Psoas muscle (tissue), 8 donors: Measurements from ENCODE around the gene AGMO. TPM values are rescaled to one million over a fixed set of nuclear protein-coding genes. Genes with fewer than 3 reads are reported as not detected.

ENCODE experiments used
- ATAC-seq, 4 donors: fragments of 200-7000 bp; cut with Tn5 transposase; one replicate each; pipeline ENCODE4 v1.9.1; 2020; ENCODE audit warnings: moderate library complexity in 3 of 4, mild to moderate bottlenecking in 2 of 4
- DNase-seq, 2 donors: peaks; one replicate each; pipeline ENCODE4 v3.0.0-alpha.2; 2020
- H3K27ac ChIP-seq: fragments of 200-600 bp; one replicate; pipeline ENCODE4 v1.8.0; 2022
- H3K27me3 ChIP-seq, 3 donors: fragments of 200-600 bp in 1 of 3; one replicate each; pipeline versions ENCODE4 v1.6.1 to v1.8.0; 2013 to 2022; ENCODE audit warnings: low read length in 2 of 3, mild to moderate bottlenecking in 2 of 3, moderate library complexity in 1 of 3; ENCODE audit not compliant: insufficient read depth in 3 of 3
- H3K36me3 ChIP-seq, 2 donors: fragments of 200-600 bp in 1 of 2; one replicate each; pipeline versions ENCODE4 v1.6.1 to v1.8.0; 2013 to 2022; ENCODE audit warnings: low read depth in 1 of 2, mild to moderate bottlenecking in 1 of 2, moderate library complexity in 1 of 2; ENCODE audit not compliant: insufficient read depth in 1 of 2
- H3K4me1 ChIP-seq: fragments of 200-600 bp; one replicate; pipeline ENCODE4 v1.8.0; 2022
- H3K4me3 ChIP-seq: fragments of 200-600 bp; one replicate; pipeline ENCODE4 v1.8.0; 2022; ENCODE audit warnings: mild to moderate bottlenecking
- H3K9me3 ChIP-seq: fragments of 200-600 bp; one replicate; pipeline ENCODE4 v1.8.0; 2022
- WGBS, 3 donors: extraction: QIAGEN DNeasy Blood & Tissue Kit; methylation state at CpG; one replicate each; pipeline versions ENCODE4 v1.1.6 to v1.1.7; 2013; 5-methylcytosine and 5-hydroxymethylcytosine counted together
- intact Hi-C, 2 donors: fragments of 100-400 bp; cut with DNase I; formaldehyde crosslinking; loops; one replicate each; pipeline versions ENCODE4 v1.11.0 to v1.14.2; 2022
- polyA plus RNA-seq, 3 donors: library from polyadenylated mRNA; stranded (reverse); fragments of 200-250 nt; gene quantifications; one replicate each; pipeline ENCODE4 v1.2.3, GENCODE V29; 2013
- total RNA-seq, 4 donors: library from RNA; stranded (reverse); fragmentation: NEBNext Ultra II Directional in 2 of 4; extraction: Animal tissue kit (Norgen Biotek cat#: 25700) in 2 of 4; gene quantifications; one replicate each; pipeline versions ENCODE4 v1.2.1 to v1.2.4, GENCODE V29; 2021 to 2023
- TF ChIP-seq, protein P1 (sequence below): fragments of 200-600 bp; IDR thresholded peaks from one replicate; pipeline ENCODE4 v1.8.0; 2022; ENCODE audit warnings: antibody characterized with exemption
- donor health status: healthy with polysubstance abuse.
- donor health status: DM: no; HTN: no; CAD: no; lungs with moderate emphysema.
- donor health status: Bipolar disorder and iron deficiency.
- donor health status: healthy.
- donor health status: DM: yes; HTN: yes; CAD: no.
- donor health status: DM: no; HTN: no; CAD: no.
- donor health status: DM: no; HTN: no; CAD: no.
- donor health status: DM: yes; HTN: yes; CAD: no.

AGMO gene
- total and polyA plus RNA-seq, 7 donors = 0.13 to 0.54 (median 0.36) TPM; not detected in 1

DNA sequence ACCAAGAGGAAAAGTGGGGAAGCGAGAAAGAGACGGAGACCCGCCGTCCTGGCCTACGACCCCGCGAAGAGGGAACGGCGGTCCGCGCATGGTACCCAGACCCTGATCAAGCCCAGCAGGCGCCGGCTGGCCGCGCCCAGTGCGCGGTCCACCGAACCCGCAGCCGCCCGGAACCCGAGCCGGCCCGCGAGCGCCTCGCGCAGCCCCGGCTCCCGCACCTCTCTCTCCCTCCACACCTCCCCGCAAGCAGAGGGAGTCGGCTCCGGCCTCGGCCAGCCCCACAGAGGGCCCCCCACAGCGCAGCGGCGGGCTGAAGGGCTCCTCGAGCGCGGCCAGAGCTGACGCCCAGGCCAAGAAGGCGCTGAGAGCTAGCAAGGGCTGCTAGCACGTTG, 164.7 kb downstream of the AGMO start:
- 95 to 98% (median 97%) methylated on average over 32 to 43 of the region's 43 CpGs for WGBS, 3 donors
- TF ChIP-seq, protein P1, sequence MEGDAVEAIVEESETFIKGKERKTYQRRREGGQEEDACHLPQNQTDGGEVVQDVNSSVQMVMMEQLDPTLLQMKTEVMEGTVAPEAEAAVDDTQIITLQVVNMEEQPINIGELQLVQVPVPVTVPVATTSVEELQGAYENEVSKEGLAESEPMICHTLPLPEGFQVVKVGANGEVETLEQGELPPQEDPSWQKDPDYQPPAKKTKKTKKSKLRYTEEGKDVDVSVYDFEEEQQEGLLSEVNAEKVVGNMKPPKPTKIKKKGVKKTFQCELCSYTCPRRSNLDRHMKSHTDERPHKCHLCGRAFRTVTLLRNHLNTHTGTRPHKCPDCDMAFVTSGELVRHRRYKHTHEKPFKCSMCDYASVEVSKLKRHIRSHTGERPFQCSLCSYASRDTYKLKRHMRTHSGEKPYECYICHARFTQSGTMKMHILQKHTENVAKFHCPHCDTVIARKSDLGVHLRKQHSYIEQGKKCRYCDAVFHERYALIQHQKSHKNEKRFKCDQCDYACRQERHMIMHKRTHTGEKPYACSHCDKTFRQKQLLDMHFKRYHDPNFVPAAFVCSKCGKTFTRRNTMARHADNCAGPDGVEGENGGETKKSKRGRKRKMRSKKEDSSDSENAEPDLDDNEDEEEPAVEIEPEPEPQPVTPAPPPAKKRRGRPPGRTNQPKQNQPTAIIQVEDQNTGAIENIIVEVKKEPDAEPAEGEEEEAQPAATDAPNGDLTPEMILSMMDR = no peak
- no peak for ATAC-seq

DNA sequence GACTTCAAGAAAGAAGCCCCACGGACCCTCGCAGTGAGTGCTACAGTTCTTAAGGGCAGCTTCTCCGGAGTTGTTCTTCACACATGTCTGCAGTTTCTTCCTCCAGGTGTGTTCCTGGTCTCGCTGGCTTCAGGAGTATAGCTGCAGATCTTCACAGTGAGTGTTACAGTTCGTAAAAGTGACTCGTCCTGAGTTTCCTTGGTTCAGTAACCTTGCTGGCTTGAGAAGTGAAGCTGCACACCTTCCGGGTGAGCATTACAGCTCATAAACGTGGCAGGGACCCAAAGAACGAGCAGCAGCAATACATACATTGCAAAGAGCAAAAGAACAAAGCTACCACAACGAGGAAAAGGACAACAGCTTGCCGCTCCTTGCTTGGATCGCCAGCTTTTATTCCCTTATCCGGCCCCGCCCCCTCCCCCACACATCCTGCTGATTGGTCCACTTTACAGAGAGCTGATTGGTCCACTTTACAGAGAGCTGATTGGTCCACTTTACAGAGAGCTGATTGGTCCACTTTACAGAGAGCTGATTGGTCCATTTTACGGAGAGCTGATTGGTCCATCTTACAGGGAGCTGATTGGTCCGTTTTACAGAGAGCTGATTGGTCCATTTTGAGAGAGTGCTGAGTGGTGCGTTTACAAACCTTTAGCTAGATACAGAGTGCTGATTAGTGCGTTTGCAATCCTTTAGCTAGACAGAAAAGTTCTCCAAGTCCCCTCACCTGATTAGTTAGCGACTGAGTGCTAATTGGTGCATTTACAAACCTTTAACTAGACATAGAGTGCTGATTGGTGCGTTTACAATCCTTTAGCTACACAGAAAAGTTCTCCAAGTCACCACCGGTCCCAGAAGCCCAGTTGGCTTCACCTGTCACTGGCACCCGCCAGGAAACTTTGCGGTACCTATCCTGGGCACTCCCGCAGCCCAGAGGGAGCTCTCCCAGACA, 165.3 kb downstream of the AGMO start:
- no peaks in the 10 kb centered on the region for H3K27me3 ChIP-seq

More for the DNA sequence above, 164.7 kb downstream of the AGMO start:
- no peak overlapping the region for H3K27ac ChIP-seq
- H3K9me3 ChIP-seq = no peaks in the 10 kb centered on the region
- H3K27me3 ChIP-seq = no peaks in the 10 kb centered on the region
- no peak for DNase-seq
- H3K4me1 ChIP-seq = no peaks in the 10 kb centered on the region
- H3K4me3 ChIP-seq = no peak overlapping the region
- intact Hi-C loops = no loop called here
- H3K36me3 ChIP-seq = no peaks in the 10 kb centered on the region

DNA sequence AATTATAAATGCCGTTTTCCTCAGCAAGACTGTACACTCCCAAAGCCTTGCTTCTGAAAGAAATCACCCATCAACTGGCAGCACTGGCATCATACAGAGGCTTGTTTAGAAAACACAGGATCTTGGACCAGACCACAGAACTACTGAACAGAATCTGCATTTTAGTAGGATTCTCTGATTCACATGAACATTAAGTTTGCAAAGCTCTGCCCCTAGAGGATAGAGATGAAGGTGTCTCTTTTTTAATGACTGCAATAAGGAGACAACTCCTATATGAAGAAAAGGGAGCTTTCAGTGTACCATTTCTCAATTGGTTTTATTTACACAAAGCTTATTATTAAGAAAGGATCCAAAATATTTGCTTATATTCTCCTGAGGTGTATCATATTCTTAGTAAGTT, 172.7 kb downstream of the AGMO start:
- no peaks in the 10 kb centered on the region for H3K36me3 ChIP-seq
- 93 to 100% (median 93%) methylated on average over 1 of the region's 1 CpG for WGBS, 3 donors
- no peaks in the 10 kb centered on the region for H3K9me3 ChIP-seq
- DNase-seq = no peak
- no peak overlapping the region for H3K4me3 ChIP-seq
- H3K27me3 ChIP-seq = no peaks in the 10 kb centered on the region
- intact Hi-C loops = loop anchor here in 1 of 2 donors (5.0 kb wide), 1 partner anchor 342 kb away; no protein-coding TSS in a partner anchor
- TF ChIP-seq, protein P1 = no peak
- no peak for ATAC-seq
- H3K4me1 ChIP-seq = no peaks in the 10 kb centered on the region
- no peak overlapping the region for H3K27ac ChIP-seq

More for the DNA sequence above, 165.3 kb downstream of the AGMO start:
- TF ChIP-seq, protein P1 = no peak
- no peaks in the 10 kb centered on the region for H3K4me1 ChIP-seq
- H3K4me3 ChIP-seq = no peak overlapping the region
- intact Hi-C loops = no loop called here
- H3K36me3 ChIP-seq = no peaks in the 10 kb centered on the region
- 88 to 93% (median 92%) methylated on average over 24 of the region's 24 CpGs for WGBS, 3 donors
- ATAC-seq (no peak), DNase-seq (no peak)
- H3K9me3 ChIP-seq = no peaks in the 10 kb centered on the region
- H3K27ac ChIP-seq = no peak overlapping the region

DNA sequence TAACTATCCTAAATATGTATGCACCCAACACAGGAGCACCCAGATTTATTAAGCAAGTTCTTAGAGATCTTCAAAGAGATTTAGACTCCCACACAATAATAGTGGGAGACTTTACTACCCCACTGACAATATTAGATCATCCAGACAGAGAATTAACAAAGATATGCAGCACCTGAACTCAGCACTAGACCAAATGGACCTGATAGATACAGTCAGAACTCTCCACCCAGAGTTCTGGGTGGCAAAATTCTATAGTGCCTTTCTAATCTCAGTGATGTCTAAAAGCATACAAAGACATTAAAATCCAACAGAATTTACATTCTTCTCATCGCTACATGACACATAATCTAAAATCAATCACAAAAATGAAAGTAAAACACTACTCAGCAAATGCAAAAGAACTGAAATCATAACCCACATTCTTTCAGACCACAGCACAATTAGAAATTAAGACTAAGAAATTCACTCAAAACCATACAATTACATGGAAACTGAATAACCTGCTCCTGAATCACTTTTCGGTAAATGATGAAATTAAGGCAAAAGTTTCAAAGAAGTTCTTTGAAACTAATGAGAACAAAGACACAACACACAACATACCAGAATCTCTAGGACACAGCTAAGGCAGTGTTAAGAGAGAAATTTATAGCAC, 183.2 kb downstream of the AGMO start:
- TF ChIP-seq, protein P1 = no peak
- no peaks in the 10 kb centered on the region for H3K27me3 ChIP-seq
- DNase-seq = no peak
- H3K27ac ChIP-seq = no peak overlapping the region
- intact Hi-C loops = no loop called here
- no peak for ATAC-seq
- WGBS, 3 donors = 95 to 98% (median 96%) methylated on average over 2 of the region's 2 CpGs
- H3K36me3 ChIP-seq = no peaks in the 10 kb centered on the region
- H3K4me1 ChIP-seq = no peaks in the 10 kb centered on the region
- no peaks in the 10 kb centered on the region for H3K9me3 ChIP-seq
- no peak overlapping the region for H3K4me3 ChIP-seq
